HEK293T (cell line): ENCODE measurements around the gene CCNI2.

ENCODE experiments used
- CTCF ChIA-PET: fragments of 350-600 bp; formaldehyde crosslinking; extraction: SDS; loops from one replicate; lab custom pipeline; 2021; ENCODE audit warnings: antibody characterized with exemption, inconsistent platforms; lab: Yijun Ruan, JAX
- POLR2A ChIA-PET: fragments of 350-600 bp; formaldehyde crosslinking; extraction: SDS; loops from one replicate; lab custom pipeline; 2020; ENCODE audit warnings: antibody characterized with exemption, inconsistent platforms; lab: Yijun Ruan, JAX
- DNase-seq: peaks from one replicate; pipeline ENCODE4 v3.0.0; 2012; ENCODE audit warnings: mixed read lengths; ENCODE audit errors: extremely low spot score
- ARNT ChIP-seq: fragments of 450-650 bp; IDR thresholded peaks from 2 replicates; pipeline ENCODE4 v1.6.1; 2017; ENCODE audit warnings: mild to moderate bottlenecking
- BHLHE40 ChIP-seq: fragments of 450-650 bp; IDR thresholded peaks from 2 replicates; pipeline ENCODE4 v1.6.1; 2016; ENCODE audit warnings: mild to moderate bottlenecking, moderate library complexity, borderline replicate concordance
- CTBP1 ChIP-seq: fragments of 450-650 bp; IDR thresholded peaks from 2 replicates; pipeline ENCODE4 v1.6.1; 2016; ENCODE audit warnings: borderline replicate concordance
- ELF4 ChIP-seq: fragments of 450-650 bp; IDR thresholded peaks from 2 replicates; pipeline ENCODE4 v1.6.1; 2017; ENCODE audit warnings: antibody characterized with exemption
- FOXA1 ChIP-seq: fragments of 450-650 bp; IDR thresholded peaks from 2 replicates; pipeline ENCODE4 v1.6.1; 2016; ENCODE audit warnings: mild to moderate bottlenecking
- FOXK2 ChIP-seq: fragments of 450-650 bp; IDR thresholded peaks from 2 replicates; pipeline ENCODE4 v1.6.1; 2016; ENCODE audit warnings: mild to moderate bottlenecking
- FOXM1 ChIP-seq: fragments of 450-650 bp; IDR thresholded peaks from 2 replicates; pipeline ENCODE4 v1.6.1; 2017; ENCODE audit warnings: mild to moderate bottlenecking, borderline replicate concordance
- HDGF ChIP-seq: fragments of 450-650 bp; IDR thresholded peaks from 2 replicates; pipeline ENCODE4 v1.6.1; 2017; ENCODE audit warnings: antibody characterized with exemption, borderline replicate concordance
- L3MBTL2 ChIP-seq: fragments of 450-650 bp; conservative IDR thresholded peaks from 2 replicates; pipeline ENCODE4 v1.6.1; 2016; ENCODE audit warnings: mild to moderate bottlenecking
- LEF1 ChIP-seq: fragments of 450-650 bp; IDR thresholded peaks from 2 replicates; pipeline ENCODE4 v1.6.1; 2017; ENCODE audit warnings: mild to moderate bottlenecking, borderline replicate concordance
- NFRKB ChIP-seq: fragments of 450-650 bp; IDR thresholded peaks from 2 replicates; pipeline ENCODE4 v1.6.1; 2016; ENCODE audit warnings: mild to moderate bottlenecking, moderate library complexity
- SP1 ChIP-seq: fragments of 450-650 bp; IDR thresholded peaks from 2 replicates; pipeline ENCODE4 v1.6.1; 2017
- SUZ12 ChIP-seq: fragments of 450-650 bp; IDR thresholded peaks from 2 replicates; pipeline ENCODE4 v1.6.1; 2016; ENCODE audit warnings: mild to moderate bottlenecking
- TARDBP ChIP-seq: fragments of 450-650 bp; IDR thresholded peaks from 2 replicates; pipeline ENCODE4 v1.6.1; 2016
- ZNF384 ChIP-seq: fragments of 450-650 bp; IDR thresholded peaks from 2 replicates; pipeline ENCODE4 v1.6.1; 2016
- TF ChIP-seq, protein P1 (sequence below): fragments of 450-650 bp; IDR thresholded peaks from 2 replicates; pipeline ENCODE4 v1.6.1; 2016

The CCNI2 gene

GRCh38 chr5:132718544-132719312, 28.5 kb upstream of the CCNI2 start:
- DNase-seq: no peak
- ChIA-PET CTCF (no interaction called here), POLR2A (interaction anchor here (1.1 kb wide), 1 partner anchor 19 kb away, joined by 3 read pairs; the partner anchor contains the start of gene KIF3A)
- TF ChIP-seq L3MBTL2 (no peak), CTBP1 (no peak), HDGF (no peak), FOXK2 (no peak)

GRCh38 chr5:132725745-132726144, 21.5 kb upstream of the CCNI2 start:
- POLR2A ChIA-PET: no interaction called here
- DNase-seq: no peak
- CTCF ChIA-PET: no interaction called here
- TF ChIP-seq TARDBP: no peak
- no peak for TF ChIP-seq L3MBTL2
- no peak for TF ChIP-seq HDGF
- TF ChIP-seq, protein P1, sequence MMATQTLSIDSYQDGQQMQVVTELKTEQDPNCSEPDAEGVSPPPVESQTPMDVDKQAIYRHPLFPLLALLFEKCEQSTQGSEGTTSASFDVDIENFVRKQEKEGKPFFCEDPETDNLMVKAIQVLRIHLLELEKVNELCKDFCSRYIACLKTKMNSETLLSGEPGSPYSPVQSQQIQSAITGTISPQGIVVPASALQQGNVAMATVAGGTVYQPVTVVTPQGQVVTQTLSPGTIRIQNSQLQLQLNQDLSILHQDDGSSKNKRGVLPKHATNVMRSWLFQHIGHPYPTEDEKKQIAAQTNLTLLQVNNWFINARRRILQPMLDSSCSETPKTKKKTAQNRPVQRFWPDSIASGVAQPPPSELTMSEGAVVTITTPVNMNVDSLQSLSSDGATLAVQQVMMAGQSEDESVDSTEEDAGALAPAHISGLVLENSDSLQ: no peak
- TF ChIP-seq FOXK2: no peak
- no peak for TF ChIP-seq ELF4
- no peak for TF ChIP-seq NFRKB
- no peak for TF ChIP-seq SP1
- no peak for TF ChIP-seq FOXA1
- no peak for TF ChIP-seq FOXM1
- TF ChIP-seq CTBP1: no peak

DNA sequence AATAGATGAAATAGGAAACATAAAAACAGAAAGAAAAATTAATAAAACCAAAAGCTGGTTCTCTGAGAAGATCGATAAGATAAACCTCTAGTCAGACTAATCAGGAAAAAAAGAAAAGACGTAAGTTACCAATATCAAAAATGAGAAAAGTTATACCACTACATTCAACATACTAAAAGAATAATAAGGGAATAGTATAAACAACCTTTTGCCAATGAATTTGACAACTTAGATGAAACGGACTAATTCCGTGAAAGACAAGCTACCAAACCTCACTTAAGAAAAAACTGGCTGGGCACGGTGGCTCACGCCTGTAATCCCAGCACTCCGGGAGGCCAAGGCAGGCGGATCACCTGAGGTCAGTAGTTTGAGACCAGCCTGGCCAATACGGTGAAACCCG, 17.3 kb upstream of the CCNI2 start:
- DNase-seq: no peak
- ChIA-PET POLR2A (no interaction called here), CTCF (interaction anchor here (0.6 kb wide), 2 partner anchors 17 to 68 kb away, joined by 3 read pairs; no protein-coding TSS in a partner anchor)
- TF ChIP-seq SUZ12 (no peak), LEF1 (no peak), HDGF (no peak), NFRKB (no peak), ZNF384 (no peak), FOXK2 (no peak), SP1 (no peak)

- ChIA-PET POLR2A (no interaction called here), CTCF (interaction anchor here (1.5 kb wide), 1 partner anchor 12 kb away, joined by 3 read pairs; no protein-coding TSS in a partner anchor)
- TF ChIP-seq ELF4 (no peak), ZNF384 (no peak), BHLHE40 (no peak), FOXA1 (no peak), SP1 (no peak), FOXM1 (no peak)
- DNase-seq: no peak
These were observed 13.6 kb upstream of the CCNI2 start for GRCh38 chr5:132733499-132734148.

- TF ChIP-seq ARNT (no peak), CTBP1 (no peak), HDGF (no peak), SUZ12 (no peak), FOXA1 (no peak), L3MBTL2 (no peak), TARDBP (no peak), LEF1 (no peak), SP1 (no peak)
- TF ChIP-seq, protein P1: no peak
- ChIA-PET POLR2A (no interaction called here), CTCF (interaction anchor here (1.5 kb wide), 1 partner anchor 11 kb away, joined by 3 read pairs; no protein-coding TSS in a partner anchor)
- no peak for DNase-seq
These were observed 12.5 kb upstream of the CCNI2 start for GRCh38 chr5:132734687-132735086.

- ChIA-PET CTCF (interaction anchor here (0.7 to 1.2 kb wide), 4 partner anchors 10 to 83 kb away, joined by 4 to 7 read pairs (median 4); partner anchors contain the start of gene CCNI2), POLR2A (interaction anchor here (0.5 to 2.6 kb wide), 29 partner anchors 8 to 444 kb away, joined by 3 to 16 read pairs (median 4); partner anchors contain the start of genes CCNI2, RAD50, SEPTIN8 and SOWAHA)
- peak; percentile 100 for DNase-seq
- TF ChIP-seq LEF1: no peak
- no peak for TF ChIP-seq NFRKB
- TF ChIP-seq ARNT: no peak
- TF ChIP-seq FOXA1: no peak
- no peak for TF ChIP-seq FOXM1
- TF ChIP-seq ZNF384: no peak
- TF ChIP-seq, protein P1: no peak
- no peak for TF ChIP-seq SP1
- TF ChIP-seq TARDBP: no peak
- TF ChIP-seq ELF4: no peak
- TF ChIP-seq HDGF: no peak
- TF ChIP-seq SUZ12: no peak
- no peak for TF ChIP-seq BHLHE40
- TF ChIP-seq CTBP1: no peak
- TF ChIP-seq FOXK2: no peak
- TF ChIP-seq L3MBTL2: no peak; the same call in 1 of the 2 replicates
These were observed 10.1 kb upstream of the CCNI2 start, which contains the start of gene KIF3A for GRCh38 chr5:132736853-132737833. KIF3A (minus strand) TSS chr5:132737546; CDS start chr5:132737419, 127 bp downstream.
